Testis (tissue), 3 donors: ENCODE measurements around the gene KAT7. TPM values are rescaled to one million over a fixed set of nuclear protein-coding genes. Genes with fewer than 3 reads are reported as not detected.

Source experiments
- DNase-seq: peaks from one replicate; pipeline ENCODE4 v3.0.0-alpha.2; 2019
- H3K27ac ChIP-seq, 2 donors: fragments of 200-600 bp; sonication (generic); one replicate each; pipeline ENCODE4 v1.5.1; 2019
- H3K27me3 ChIP-seq: fragments of 200-600 bp; sonication (generic); one replicate; pipeline ENCODE4 v1.5.1; 2019
- H3K36me3 ChIP-seq: fragments of 200-600 bp; sonication (generic); one replicate; pipeline ENCODE4 v1.5.1; 2017; ENCODE audit warnings: low read depth; ENCODE audit errors: missing control alignments
- H3K4me1 ChIP-seq: fragments of 200-600 bp; sonication (generic); one replicate; pipeline ENCODE4 v1.5.1; 2019
- H3K4me3 ChIP-seq, 2 donors: fragments of 200-600 bp; sonication (generic); one replicate each; pipeline ENCODE4 v1.5.1; 2017 to 2019
- H3K9me3 ChIP-seq: fragments of 200-600 bp; sonication (generic); one replicate; pipeline ENCODE4 v1.5.1; 2017
- CTCF ChIP-seq, 3 experiments: fragments of 450-650 bp in 2 of 3; fragments of 200-600 bp in 1 of 3; sonication (generic) in 1 of 3; IDR thresholded peaks; one replicate each; pipeline ENCODE4 v1.5.1; 2016 to 2019; ENCODE audit warnings: antibody characterized with exemption in 3 of 3, mild to moderate bottlenecking in 2 of 3, moderate library complexity in 1 of 3
- POLR2A ChIP-seq: fragments of 450-650 bp; IDR thresholded peaks from one replicate; pipeline ENCODE4 v1.6.1; 2017; ENCODE audit warnings: antibody characterized with exemption, mild to moderate bottlenecking, moderate library complexity
- WGBS, 2 donors: methylation state at CpG; one replicate each; pipeline ENCODE4 v1.1.5; 2018; 5-methylcytosine and 5-hydroxymethylcytosine counted together
- intact Hi-C: fragments of 100-400 bp; cut with DNase I; formaldehyde crosslinking; loops from one replicate; pipeline ENCODE4 v1.15.1; 2023; ENCODE audit warnings: low total_unique reads
- polyA plus RNA-seq: library from polyadenylated mRNA; stranded (reverse); fragments of 350-450 nt; fragmentation: Illumina TruSeq; extraction: RNeasy Lipid Tissue Mini Kit (QIAGEN cat#74804); gene quantifications from one replicate; pipeline ENCODE4 v1.2.3, GENCODE V29; 2014; ENCODE audit warnings: low read depth, low replicate concordance; ENCODE audit not compliant: insufficient read depth
- total RNA-seq, 2 donors: library from RNA; depleted of rRNA; stranded (reverse); fragments of >200 nt; gene quantifications; one replicate each; pipeline ENCODE4 v1.2.3, GENCODE V29; 2016

Gene KAT7
- total and polyA plus RNA-seq, 3 donors from 2014 or later: 122 to 181 (median 123) TPM

- no peak overlapping the region for H3K27ac ChIP-seq
- no peak overlapping the region for H3K4me3 ChIP-seq
- TF ChIP-seq CTCF (IDR thresholded peaks at IDR 0.05): no peak
- no peak for TF ChIP-seq POLR2A
- DNase-seq: no peak
- no peaks in the 10 kb centered on the region for H3K9me3 ChIP-seq
- intact Hi-C loops: no loop called here
- H3K4me1 ChIP-seq: peaks cover 4% of the 10 kb centered on the region
- no peaks in the 10 kb centered on the region for H3K36me3 ChIP-seq
- H3K27me3 ChIP-seq: no peaks in the 10 kb centered on the region
These were observed 4.7 kb upstream of the KAT7 start for GRCh38 chr17:49783791-49784190.

GRCh38 chr17:49784636-49785035 is 3.8 kb upstream of the KAT7 start:
- Histone ChIP-seq H3K4me3 (no peak overlapping the region), H3K9me3 (no peaks in the 10 kb centered on the region), H3K4me1 (peaks cover 7% of the 10 kb centered on the region), H3K27me3 (no peaks in the 10 kb centered on the region), H3K36me3 (no peaks in the 10 kb centered on the region), H3K27ac (no peak overlapping the region)
- no peak for TF ChIP-seq CTCF (IDR thresholded peaks at IDR 0.05)
- no peak for TF ChIP-seq POLR2A
- no peak for DNase-seq
- intact Hi-C loops: no loop called here
- WGBS, 2 donors: 60 to 79% methylated on average over 1 of the region's 1 CpG

- Histone ChIP-seq H3K9me3 (no peaks in the 10 kb centered on the region), H3K27me3 (no peaks in the 10 kb centered on the region), H3K27ac (peak overlapping the region; percentile 95 to 99), H3K4me1 (peaks cover 25% of the 10 kb centered on the region), H3K4me3 (peak overlapping the region; percentile 89 to 96), H3K36me3 (no peaks in the 10 kb centered on the region)
- intact Hi-C loops: no loop called here
- WGBS, 2 donors: 1 to 4% methylated on average over 17 of the region's 17 CpGs
- DNase-seq: no peak
- TF ChIP-seq POLR2A (no peak), CTCF (IDR thresholded peaks at IDR 0.05) (no peak)
These were observed 500 bp upstream of the KAT7 start for GRCh38 chr17:49787884-49788477.

DNA sequence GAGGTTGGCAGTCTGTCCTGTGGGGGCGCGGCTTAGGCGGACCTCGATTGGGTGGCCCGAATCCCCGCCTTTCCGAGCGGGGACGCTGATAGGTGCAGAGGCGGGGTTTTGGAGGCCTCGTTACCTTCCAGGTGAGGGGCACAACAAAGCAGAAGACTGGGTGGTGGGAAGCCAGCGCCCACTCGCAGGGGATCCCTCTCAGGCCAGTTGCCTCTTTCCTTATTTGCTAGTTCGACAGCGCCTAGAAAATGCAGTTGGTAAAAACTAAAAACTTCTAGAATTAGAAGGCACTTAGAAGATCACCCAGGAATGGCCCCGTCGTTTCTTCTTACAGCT is 730 bp downstream of the KAT7 start:
- Histone ChIP-seq H3K4me3 (peak overlapping the region; percentile 89 to 96), H3K4me1 (peaks cover 25% of the 10 kb centered on the region), H3K9me3 (no peaks in the 10 kb centered on the region), H3K36me3 (no peaks in the 10 kb centered on the region), H3K27me3 (no peaks in the 10 kb centered on the region), H3K27ac (peak overlapping the region; percentile 34 to 95)
- no peak for DNase-seq
- TF ChIP-seq CTCF (IDR thresholded peaks at IDR 0.05) (no peak), POLR2A (no peak)
- intact Hi-C loops: no loop called here
- 2 to 3% methylated on average over 15 to 17 of the region's 17 CpGs for WGBS, 2 donors

GRCh38 chr17:49793309-49793708 is 4.8 kb downstream of the KAT7 start:
- Histone ChIP-seq H3K27ac (no peak overlapping the region), H3K4me1 (peaks cover 21% of the 10 kb centered on the region), H3K27me3 (no peaks in the 10 kb centered on the region), H3K4me3 (no peak overlapping the region), H3K36me3 (no peaks in the 10 kb centered on the region), H3K9me3 (no peaks in the 10 kb centered on the region)
- intact Hi-C loops: no loop called here
- no peak for DNase-seq
- TF ChIP-seq CTCF (IDR thresholded peaks at IDR 0.05) (no peak), POLR2A (no peak)
- 85 to 89% methylated on average over 3 of the region's 3 CpGs for WGBS, 2 donors
